Measurements from ENCODE around the gene HOXD1.

Gene HOXD1

GRCh38 chr2:176167398-176167797 lies 21.1 kb upstream of the HOXD1 start:
- no peak for DNase-seq (ENCODE audit: low read depth)

GRCh38 chr2:176169181-176169580 lies 19.3 kb upstream of the HOXD1 start:
- DNase-seq (ENCODE audit: low read depth) = no peak
- TF ChIP-seq CTCF (conservative IDR thresholded peaks at IDR 0.05; ENCODE audit: low read depth, low read length) = no peak
- no peak overlapping the region for H3K4me3 ChIP-seq (ENCODE audit: low read depth, low read length)

More at GRCh38 chr2:176167398-176167797, 21.1 kb upstream of the HOXD1 start:
- H3K4me3 ChIP-seq (ENCODE audit: low read depth, low read length) = no peak overlapping the region
- no peak for TF ChIP-seq CTCF (conservative IDR thresholded peaks at IDR 0.05; ENCODE audit: low read depth, low read length)

GRCh38 chr2:176169711-176170110 lies 18.8 kb upstream of the HOXD1 start:
- TF ChIP-seq CTCF (conservative IDR thresholded peaks at IDR 0.05; ENCODE audit: low read depth, low read length) = no peak
- DNase-seq (ENCODE audit: low read depth) = no peak

GRCh38 chr2:176170602-176171305 lies 17.7 kb upstream of the HOXD1 start:
- no peak for TF ChIP-seq CTCF (conservative IDR thresholded peaks at IDR 0.05; ENCODE audit: low read depth, low read length)
- H3K4me3 ChIP-seq (ENCODE audit: low read depth, low read length) = no peak overlapping the region
- DNase-seq (ENCODE audit: low read depth) = no peak

More at GRCh38 chr2:176169711-176170110, 18.8 kb upstream of the HOXD1 start:
- H3K4me3 ChIP-seq (ENCODE audit: low read depth, low read length) = no peak overlapping the region

- DNase-seq (ENCODE audit: low read depth) = no peak
- no peak for TF ChIP-seq CTCF (conservative IDR thresholded peaks at IDR 0.05; ENCODE audit: low read depth, low read length)
- H3K4me3 ChIP-seq (ENCODE audit: low read depth, low read length) = no peak overlapping the region
Observed at GRCh38 chr2:176171351-176172006, 17.0 kb upstream of the HOXD1 start.

- DNase-seq (ENCODE audit: low read depth) = no peak
- H3K4me3 ChIP-seq (ENCODE audit: low read depth, low read length) = no peak overlapping the region
- TF ChIP-seq CTCF (conservative IDR thresholded peaks at IDR 0.05; ENCODE audit: low read depth, low read length) = no peak
Observed at GRCh38 chr2:176172007-176172894, 16.2 kb upstream of the HOXD1 start.
